WI38 (cell line): Measurements from ENCODE around the gene MACROD2.

Experiments used
- H3K4me3 ChIP-seq: 2 replicates; pipeline ENCODE4 v1.5.1; 2011; ENCODE audit warnings: low read depth, mild to moderate bottlenecking, control low read depth, low read length
- TF ChIP-seq, protein P1 (sequence below): IDR thresholded peaks from 2 replicates; pipeline ENCODE4 v1.5.1; 2012; ENCODE audit warnings: low read depth, mild to moderate bottlenecking, control low read depth, low read length

The MACROD2 gene

GRCh38 chr20:14881518-14881917 lies 886.2 kb downstream of the MACROD2 start:
- TF ChIP-seq, protein P1, sequence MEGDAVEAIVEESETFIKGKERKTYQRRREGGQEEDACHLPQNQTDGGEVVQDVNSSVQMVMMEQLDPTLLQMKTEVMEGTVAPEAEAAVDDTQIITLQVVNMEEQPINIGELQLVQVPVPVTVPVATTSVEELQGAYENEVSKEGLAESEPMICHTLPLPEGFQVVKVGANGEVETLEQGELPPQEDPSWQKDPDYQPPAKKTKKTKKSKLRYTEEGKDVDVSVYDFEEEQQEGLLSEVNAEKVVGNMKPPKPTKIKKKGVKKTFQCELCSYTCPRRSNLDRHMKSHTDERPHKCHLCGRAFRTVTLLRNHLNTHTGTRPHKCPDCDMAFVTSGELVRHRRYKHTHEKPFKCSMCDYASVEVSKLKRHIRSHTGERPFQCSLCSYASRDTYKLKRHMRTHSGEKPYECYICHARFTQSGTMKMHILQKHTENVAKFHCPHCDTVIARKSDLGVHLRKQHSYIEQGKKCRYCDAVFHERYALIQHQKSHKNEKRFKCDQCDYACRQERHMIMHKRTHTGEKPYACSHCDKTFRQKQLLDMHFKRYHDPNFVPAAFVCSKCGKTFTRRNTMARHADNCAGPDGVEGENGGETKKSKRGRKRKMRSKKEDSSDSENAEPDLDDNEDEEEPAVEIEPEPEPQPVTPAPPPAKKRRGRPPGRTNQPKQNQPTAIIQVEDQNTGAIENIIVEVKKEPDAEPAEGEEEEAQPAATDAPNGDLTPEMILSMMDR: no peak
- no peak overlapping the region for H3K4me3 ChIP-seq

DNA sequence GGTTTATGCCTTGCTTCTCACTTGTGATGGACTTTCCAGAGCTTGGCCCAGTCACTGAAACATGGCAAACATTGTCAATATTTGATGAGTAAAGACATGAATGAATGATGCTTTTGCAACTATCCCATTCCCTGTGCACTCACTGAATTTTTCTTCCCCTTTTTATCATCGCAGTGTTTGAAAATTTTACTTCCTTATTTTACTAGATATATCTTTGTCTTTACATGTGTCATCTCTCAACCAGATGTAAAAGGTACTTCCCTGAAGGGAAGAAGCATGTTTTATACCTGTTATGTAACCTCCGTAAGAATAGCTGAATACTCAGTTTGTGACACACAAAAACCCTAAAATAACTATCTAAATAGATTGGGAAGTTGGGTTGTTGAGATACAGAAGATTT lies 886.8 kb downstream of the MACROD2 start:
- TF ChIP-seq, protein P1: no peak
- H3K4me3 ChIP-seq: no peak overlapping the region

GRCh38 chr20:14882846-14883245 lies 887.5 kb downstream of the MACROD2 start:
- H3K4me3 ChIP-seq: no peak overlapping the region
- TF ChIP-seq, protein P1: no peak

- no peak overlapping the region for H3K4me3 ChIP-seq
- TF ChIP-seq, protein P1: no peak
Observed at GRCh38 chr20:14883324-14883723, 888.0 kb downstream of the MACROD2 start.

- no peak overlapping the region for H3K4me3 ChIP-seq
- TF ChIP-seq, protein P1: no peak
Observed at GRCh38 chr20:14885661-14886060, 890.3 kb downstream of the MACROD2 start.

GRCh38 chr20:14888134-14888533 lies 892.8 kb downstream of the MACROD2 start:
- no peak overlapping the region for H3K4me3 ChIP-seq
- TF ChIP-seq, protein P1: no peak

GRCh38 chr20:14889496-14890255 lies 894.4 kb downstream of the MACROD2 start:
- TF ChIP-seq, protein P1: no peak
- no peak overlapping the region for H3K4me3 ChIP-seq
